Ectodermal cell (in vitro differentiated cells): ENCODE results near the gene FAM20C.

ENCODE experiments used
- H3K27ac ChIP-seq: 2 replicates; pipeline ENCODE4 v1.7.0; 2013; ENCODE audit warnings: mild to moderate bottlenecking, low read depth, low read length; ENCODE audit not compliant: insufficient read depth, poor library complexity, severe bottlenecking
- H3K27me3 ChIP-seq: 2 replicates; pipeline ENCODE4 v1.7.0; 2013; ENCODE audit warnings: mild to moderate bottlenecking, low read length; ENCODE audit not compliant: insufficient read depth, control insufficient read depth, poor library complexity, severe bottlenecking
- H3K36me3 ChIP-seq: one replicate; pipeline ENCODE4 v1.7.0; 2013; ENCODE audit warnings: low read length; ENCODE audit not compliant: control insufficient read depth, insufficient read depth
- H3K4me1 ChIP-seq: one replicate; pipeline ENCODE4 v1.7.0; 2013; ENCODE audit warnings: low read length; ENCODE audit not compliant: control insufficient read depth, insufficient read depth
- H3K4me3 ChIP-seq: 2 replicates; pipeline ENCODE4 v1.7.0; 2013; ENCODE audit warnings: low read depth, low read length, control low read depth; ENCODE audit not compliant: insufficient read depth
- H3K9me3 ChIP-seq: 2 replicates; pipeline ENCODE4 v1.7.0; 2013; ENCODE audit warnings: mild to moderate bottlenecking, low read length, moderate library complexity; ENCODE audit not compliant: control insufficient read depth
- WGBS, 2 experiments: methylation state at CpG; one replicate each; pipeline ENCODE4 v1.1.7; 2013; ENCODE audit warnings: missing lambda C conversion rate in 2 of 2; 5-methylcytosine and 5-hydroxymethylcytosine counted together

FAM20C gene

GRCh38 chr7:217781-218180 is 25.4 kb downstream of the FAM20C start:
- Histone ChIP-seq H3K27ac (no peak overlapping the region), H3K4me1 (peaks cover 11% of the 10 kb centered on the region), H3K9me3 (no peaks in the 10 kb centered on the region), H3K27me3 (no peaks in the 10 kb centered on the region), H3K4me3 (no peak overlapping the region), H3K36me3 (no peaks in the 10 kb centered on the region)
- 94% methylated on average over 21 of the region's 21 CpGs for WGBS, 2 experiments

- 94% methylated on average over 24 of the region's 24 CpGs for WGBS, 2 experiments
- no peaks in the 10 kb centered on the region for H3K9me3 ChIP-seq
- H3K4me1 ChIP-seq = peaks cover 11% of the 10 kb centered on the region
- H3K36me3 ChIP-seq = no peaks in the 10 kb centered on the region
- no peak overlapping the region for H3K27ac ChIP-seq
- H3K27me3 ChIP-seq = no peaks in the 10 kb centered on the region
- H3K4me3 ChIP-seq = no peak overlapping the region
Observed at GRCh38 chr7:218316-218715, 25.9 kb downstream of the FAM20C start.

- Histone ChIP-seq H3K36me3 (no peaks in the 10 kb centered on the region), H3K27ac (no peak overlapping the region), H3K4me3 (no peak overlapping the region), H3K9me3 (no peaks in the 10 kb centered on the region), H3K4me1 (peaks cover 11% of the 10 kb centered on the region), H3K27me3 (no peaks in the 10 kb centered on the region)
- 94 to 95% methylated on average over 28 of the region's 28 CpGs for WGBS, 2 experiments
Observed at GRCh38 chr7:218896-219580, 26.7 kb downstream of the FAM20C start.

- H3K27me3 ChIP-seq = no peaks in the 10 kb centered on the region
- peaks cover 11% of the 10 kb centered on the region for H3K4me1 ChIP-seq
- no peaks in the 10 kb centered on the region for H3K36me3 ChIP-seq
- no peak overlapping the region for H3K4me3 ChIP-seq
- no peak overlapping the region for H3K27ac ChIP-seq
- no peaks in the 10 kb centered on the region for H3K9me3 ChIP-seq
- WGBS, 2 experiments = 95 to 96% methylated on average over 9 of the region's 9 CpGs
Observed at GRCh38 chr7:219581-220150, 27.3 kb downstream of the FAM20C start.

- Histone ChIP-seq H3K4me3 (no peak overlapping the region), H3K4me1 (peaks cover 11% of the 10 kb centered on the region), H3K9me3 (no peaks in the 10 kb centered on the region), H3K27me3 (no peaks in the 10 kb centered on the region), H3K27ac (no peak overlapping the region), H3K36me3 (no peaks in the 10 kb centered on the region)
- 70% methylated on average over 28 of the region's 28 CpGs for WGBS, 2 experiments
Observed at GRCh38 chr7:220151-220841, 27.9 kb downstream of the FAM20C start.

GRCh38 chr7:221978-222715 is 29.8 kb downstream of the FAM20C start:
- Histone ChIP-seq H3K4me3 (no peak overlapping the region), H3K9me3 (no peaks in the 10 kb centered on the region), H3K27ac (no peak overlapping the region), H3K36me3 (no peaks in the 10 kb centered on the region), H3K4me1 (peaks cover 11% of the 10 kb centered on the region), H3K27me3 (no peaks in the 10 kb centered on the region)
- 72 to 74% methylated on average over 15 of the region's 15 CpGs for WGBS, 2 experiments

GRCh38 chr7:222716-223041 is 30.3 kb downstream of the FAM20C start:
- H3K27ac ChIP-seq = no peak overlapping the region
- 92% methylated on average over 10 of the region's 10 CpGs for WGBS, 2 experiments

GRCh38 chr7:223118-223800 is 30.9 kb downstream of the FAM20C start:
- Histone ChIP-seq H3K36me3 (no peaks in the 10 kb centered on the region), H3K4me1 (peaks cover 11% of the 10 kb centered on the region), H3K27me3 (no peaks in the 10 kb centered on the region), H3K27ac (no peak overlapping the region), H3K4me3 (no peak overlapping the region), H3K9me3 (no peaks in the 10 kb centered on the region)
- 91 to 92% methylated on average over 34 of the region's 34 CpGs for whole genome bisulfite sequencing, 2 experiments

More at GRCh38 chr7:222716-223041, 30.3 kb downstream of the FAM20C start:
- peaks cover 11% of the 10 kb centered on the region for H3K4me1 ChIP-seq
- H3K27me3 ChIP-seq = no peaks in the 10 kb centered on the region
- no peaks in the 10 kb centered on the region for H3K36me3 ChIP-seq
- no peaks in the 10 kb centered on the region for H3K9me3 ChIP-seq
- no peak overlapping the region for H3K4me3 ChIP-seq

- H3K27ac ChIP-seq = no peak overlapping the region
- no peaks in the 10 kb centered on the region for H3K27me3 ChIP-seq
- H3K4me3 ChIP-seq = no peak overlapping the region
- H3K36me3 ChIP-seq = no peaks in the 10 kb centered on the region
- peaks cover 11% of the 10 kb centered on the region for H3K4me1 ChIP-seq
- no peaks in the 10 kb centered on the region for H3K9me3 ChIP-seq
- WGBS, 2 experiments = 93% methylated on average over 29 of the region's 29 CpGs
Observed at GRCh38 chr7:223861-224260, 31.5 kb downstream of the FAM20C start.
